ENCODE results near the gene TBKBP1. TPM values are rescaled to one million over a fixed set of nuclear protein-coding genes. Genes with fewer than 3 reads are reported as not detected.

The TBKBP1 gene
- total and polyA plus RNA-seq, 2 of the 4 experiments (the other 2 are of a cell fraction) = 3.4 to 8.5 TPM

- H3K4ac ChIP-seq (ENCODE audit: low read depth, low read length) = no peak overlapping the region
- no TSS peak for BruUV-seq (replicated peaks)
- H3K18ac ChIP-seq (ENCODE audit: low read depth, low read length) = no peak overlapping the region
- H3K36me3 ChIP-seq (ENCODE audit: control insufficient read depth, insufficient read depth, low read length) = no peaks in the 10 kb centered on the region
- no peak overlapping the region for H3K56ac ChIP-seq (ENCODE audit: extremely low read depth, insufficient read depth, low read length)
- H4K20me1 ChIP-seq (ENCODE audit: insufficient read depth, low read length) = peaks cover 12% of the 10 kb centered on the region
- in situ Hi-C loops (cut with MboI; ENCODE audit: low sequenced_read_pairs) (no loop called here), dilution Hi-C loops (cut with HindIII; ENCODE audit: low sequenced_read_pairs, unreplicated experiment) (no loop called here), intact Hi-C loops (cut with micrococcal nuclease) (no loop called here)
- ChIA-PET POLR2A (ENCODE audit: unreplicated experiment) (no interaction called here), CTCF (no interaction called here)
- no peak overlapping the region for H2BK120ac ChIP-seq (ENCODE audit: low read depth, low read length)
- no peak overlapping the region for H3K14ac ChIP-seq (replicated peaks; ENCODE audit: low read depth, low read length)
- H3K9ac ChIP-seq (ENCODE audit: low read depth, low read length) = no peak overlapping the region
- no peak overlapping the region for H2AFZ ChIP-seq (replicated peaks; ENCODE audit: low read length, poor library complexity)
- H3K23ac ChIP-seq (ENCODE audit: low read depth, low read length) = no peak overlapping the region
- H3K4me3 ChIP-seq (ENCODE audit: insufficient read depth, low read depth, low read length) = no peak overlapping the region
- no peak overlapping the region for H3K27ac ChIP-seq (ENCODE audit: insufficient read depth, low read length)
- no peak overlapping the region for H2BK5ac ChIP-seq (ENCODE audit: low read depth, low read length, poor library complexity, severe bottlenecking)
- no peaks in the 10 kb centered on the region for H3K79me1 ChIP-seq (ENCODE audit: low read depth in 1 of 2, low read length in 2 of 2)
- no peak overlapping the region for H4K91ac ChIP-seq (ENCODE audit: insufficient read depth, low read depth, low read length)
- TF ChIP-seq SMC3 (IDR thresholded peaks at IDR 0.05; ENCODE audit: low read depth, low read length) (no peak), MAFK (IDR thresholded peaks at IDR 0.05; ENCODE audit: low read depth, low read length) (no peak), BHLHE40 (IDR thresholded peaks at IDR 0.05; ENCODE audit: low read depth, low read length) (no peak), RAD21 (IDR thresholded peaks at IDR 0.05; ENCODE audit: low read length) (no peak), MXI1 (IDR thresholded peaks at IDR 0.05; ENCODE audit: borderline replicate concordance, low read depth, low read length) (no peak), CHD1 (IDR thresholded peaks at IDR 0.05; ENCODE audit: low read depth, low read length) (no peak), ELK1 (IDR thresholded peaks at IDR 0.05; ENCODE audit: borderline replicate concordance, low read depth, low read length) (no peak)
- TF ChIP-seq, protein P1, sequence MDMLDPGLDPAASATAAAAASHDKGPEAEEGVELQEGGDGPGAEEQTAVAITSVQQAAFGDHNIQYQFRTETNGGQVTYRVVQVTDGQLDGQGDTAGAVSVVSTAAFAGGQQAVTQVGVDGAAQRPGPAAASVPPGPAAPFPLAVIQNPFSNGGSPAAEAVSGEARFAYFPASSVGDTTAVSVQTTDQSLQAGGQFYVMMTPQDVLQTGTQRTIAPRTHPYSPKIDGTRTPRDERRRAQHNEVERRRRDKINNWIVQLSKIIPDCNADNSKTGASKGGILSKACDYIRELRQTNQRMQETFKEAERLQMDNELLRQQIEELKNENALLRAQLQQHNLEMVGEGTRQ (IDR thresholded peaks at IDR 0.05; ENCODE audit: low read depth, low read length) = no peak
- H3K27me3 ChIP-seq (ENCODE audit: control insufficient read depth, insufficient read depth, low read length) = peaks cover 66% of the 10 kb centered on the region
- peaks cover 2% of the 10 kb centered on the region; the same call in 1 of the 2 replicates for H3K9me3 ChIP-seq (ENCODE audit: control insufficient read depth, insufficient read depth, low read length)
- no peak for DNase-seq
- no peaks in the 10 kb centered on the region for H3K9me1 ChIP-seq (ENCODE audit: insufficient read depth, low read length)
- no peak overlapping the region for H2BK15ac ChIP-seq (ENCODE audit: low read depth, low read length)
- ATAC-seq (ENCODE audit: low read depth) = no peak
- H3K4me1 ChIP-seq (ENCODE audit: control insufficient read depth, insufficient read depth, low read length) = no peaks in the 10 kb centered on the region
- no peak overlapping the region for H4K5ac ChIP-seq (ENCODE audit: low read depth, low read length)
- H4K8ac ChIP-seq (ENCODE audit: low read depth in 2 of 2, low read length in 2 of 2) = no peak overlapping the region
- H3K4me2 ChIP-seq (ENCODE audit: low read depth, low read length) = no peak overlapping the region
- H2AK5ac ChIP-seq (ENCODE audit: low read depth, low read length) = no peak overlapping the region
- 88% methylated on average over 2 of the region's 3 CpGs; no CpG with 5 or more reads in 1 of the 2 experiments for whole genome bisulfite sequencing, 2 experiments (ENCODE audit: extremely low coverage in 2 of 2, insufficient read length in 1 of 2)
- no peak overlapping the region for H2AK9ac ChIP-seq (replicated peaks; ENCODE audit: low read depth, low read length, poor library complexity)
- no peak overlapping the region for H2BK20ac ChIP-seq (ENCODE audit: low read depth, low read length)
These were observed 41.6 kb downstream of the TBKBP1 start for GRCh38 chr17:47735536-47736011.

Measured in IMR-90 (cell line).